Measurements from ENCODE around the gene LCE1F. TPM values are rescaled to one million over a fixed set of nuclear protein-coding genes. Genes with fewer than 3 reads are reported as not detected.

Gene LCE1F
- not detected for polyA plus RNA-seq (ENCODE audit: insufficient read length in 4 of 4)

- no peak for DNase-seq (ENCODE audit: low read depth in 4 of 4, low spot score in 3 of 4)
Measured at GRCh38 chr1:152774875-152775274, at the start of gene LCE1F. Gene LCE1F (plus strand): TSS chr1:152775140. CDS start chr1:152776372, 1,232 bp downstream.

- DNase-seq (ENCODE audit: low read depth in 4 of 4, low spot score in 3 of 4) = no peak
Measured at GRCh38 chr1:152725261-152725660, 49.7 kb upstream of the LCE1F start.

- no peak for DNase-seq (ENCODE audit: low read depth in 4 of 4, low spot score in 3 of 4)
Measured at GRCh38 chr1:152728986-152729385, 46.0 kb upstream of the LCE1F start.

GRCh38 chr1:152735648-152736047 is 39.3 kb upstream of the LCE1F start:
- DNase-seq (ENCODE audit: low read depth in 4 of 4, low spot score in 3 of 4) = no peak

GRCh38 chr1:152737997-152738396 is 36.9 kb upstream of the LCE1F start:
- DNase-seq (ENCODE audit: low read depth in 4 of 4, low spot score in 3 of 4) = no peak

- no peak for DNase-seq (ENCODE audit: low read depth in 4 of 4, low spot score in 3 of 4)
Measured at GRCh38 chr1:152739841-152740240, 35.1 kb upstream of the LCE1F start.

- no peak for DNase-seq (ENCODE audit: low read depth in 4 of 4, low spot score in 3 of 4)
Measured at GRCh38 chr1:152741656-152742055, 33.3 kb upstream of the LCE1F start.

- DNase-seq (ENCODE audit: low read depth in 4 of 4, low spot score in 3 of 4) = no peak
Measured at GRCh38 chr1:152743371-152744145, 31.4 kb upstream of the LCE1F start.

GRCh38 chr1:152745289-152745704 is 29.6 kb upstream of the LCE1F start:
- DNase-seq (ENCODE audit: low read depth in 4 of 4, low spot score in 3 of 4) = no peak

- no peak for DNase-seq (ENCODE audit: low read depth in 4 of 4, low spot score in 3 of 4)
Measured at GRCh38 chr1:152745765-152746444, 29.0 kb upstream of the LCE1F start.

GRCh38 chr1:152747831-152748230 is 27.1 kb upstream of the LCE1F start:
- no peak for DNase-seq (ENCODE audit: low read depth in 4 of 4, low spot score in 3 of 4)

- no peak for DNase-seq (ENCODE audit: low read depth in 4 of 4, low spot score in 3 of 4)
Measured at GRCh38 chr1:152752225-152752624, 22.7 kb upstream of the LCE1F start.

GRCh38 chr1:152753586-152753985 is 21.4 kb upstream of the LCE1F start:
- no peak for DNase-seq (ENCODE audit: low read depth in 4 of 4, low spot score in 3 of 4)

- no peak for DNase-seq (ENCODE audit: low read depth in 4 of 4, low spot score in 3 of 4)
Measured at GRCh38 chr1:152756872-152757271, 18.1 kb upstream of the LCE1F start.

- DNase-seq (ENCODE audit: low read depth in 4 of 4, low spot score in 3 of 4) = no peak
Measured at GRCh38 chr1:152757747-152758146, 17.2 kb upstream of the LCE1F start, which contains the start of gene KPRP. Gene KPRP (plus strand): TSS chr1:152758025. CDS start chr1:152759589, 1,564 bp downstream.

GRCh38 chr1:152758636-152759035 is 16.3 kb upstream of the LCE1F start:
- DNase-seq (ENCODE audit: low read depth in 4 of 4, low spot score in 3 of 4) = no peak

- no peak for DNase-seq (ENCODE audit: low read depth in 4 of 4, low spot score in 3 of 4)
Measured at GRCh38 chr1:152759453-152760173, 15.3 kb upstream of the LCE1F start.

- DNase-seq (ENCODE audit: low read depth in 4 of 4, low spot score in 3 of 4) = no peak
Measured at GRCh38 chr1:152760551-152761190, 14.3 kb upstream of the LCE1F start.

GRCh38 chr1:152761609-152762213 is 13.2 kb upstream of the LCE1F start:
- DNase-seq (ENCODE audit: low read depth in 4 of 4, low spot score in 3 of 4) = no peak

- DNase-seq (ENCODE audit: low read depth in 4 of 4, low spot score in 3 of 4) = no peak
Measured at GRCh38 chr1:152768847-152769533, 6.0 kb upstream of the LCE1F start.
